ENCODE results near the gene ZMYND15.

DNA sequence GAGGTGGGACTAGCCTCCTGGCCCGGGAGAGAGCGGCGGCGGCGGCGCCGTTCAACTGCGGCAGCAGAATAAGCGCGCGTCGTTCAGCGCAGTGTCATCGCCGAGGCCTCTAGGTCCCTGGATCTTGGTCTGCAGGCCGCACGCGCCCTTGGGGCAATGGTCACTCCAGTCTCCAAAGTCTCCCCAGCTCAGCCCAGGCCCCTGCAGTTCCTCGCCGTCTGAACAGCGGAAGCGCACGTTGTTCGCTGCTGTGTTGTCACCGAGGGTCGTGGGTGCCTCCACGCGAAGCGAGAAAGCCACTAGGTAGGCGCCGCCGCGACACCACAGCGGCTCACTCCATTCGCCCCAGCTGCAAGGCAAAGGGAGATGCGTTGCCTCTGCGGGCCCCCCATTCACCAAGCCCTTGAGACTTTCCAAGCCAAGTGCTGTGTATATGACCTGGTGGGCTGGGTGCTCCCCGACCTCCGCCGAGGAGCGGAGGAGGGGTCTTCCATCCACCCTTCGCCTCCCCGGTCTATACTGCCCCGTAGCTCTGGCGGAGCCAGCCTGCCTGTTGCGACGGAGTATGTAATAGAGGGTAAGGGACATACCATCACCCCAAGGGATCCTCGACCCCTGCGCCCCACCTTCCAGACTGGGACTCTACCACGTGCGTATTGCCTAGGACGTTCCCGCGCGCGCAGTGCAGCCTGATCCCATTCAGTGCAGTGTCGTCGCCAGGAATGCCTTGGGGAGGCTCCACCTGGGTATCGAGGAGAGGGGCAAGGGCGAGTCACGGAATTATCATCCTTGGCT lies 45.9 kb downstream of the ZMYND15 start:
- no peak for TF ChIP-seq REST (IDR thresholded peaks at IDR 0.05)
- no peak for TF ChIP-seq CTCF (IDR thresholded peaks at IDR 0.05; ENCODE audit: low read depth, low read length, missing input control)
- TF ChIP-seq RAD21 (IDR thresholded peaks at IDR 0.05): no peak
- TF ChIP-seq, protein P1, sequence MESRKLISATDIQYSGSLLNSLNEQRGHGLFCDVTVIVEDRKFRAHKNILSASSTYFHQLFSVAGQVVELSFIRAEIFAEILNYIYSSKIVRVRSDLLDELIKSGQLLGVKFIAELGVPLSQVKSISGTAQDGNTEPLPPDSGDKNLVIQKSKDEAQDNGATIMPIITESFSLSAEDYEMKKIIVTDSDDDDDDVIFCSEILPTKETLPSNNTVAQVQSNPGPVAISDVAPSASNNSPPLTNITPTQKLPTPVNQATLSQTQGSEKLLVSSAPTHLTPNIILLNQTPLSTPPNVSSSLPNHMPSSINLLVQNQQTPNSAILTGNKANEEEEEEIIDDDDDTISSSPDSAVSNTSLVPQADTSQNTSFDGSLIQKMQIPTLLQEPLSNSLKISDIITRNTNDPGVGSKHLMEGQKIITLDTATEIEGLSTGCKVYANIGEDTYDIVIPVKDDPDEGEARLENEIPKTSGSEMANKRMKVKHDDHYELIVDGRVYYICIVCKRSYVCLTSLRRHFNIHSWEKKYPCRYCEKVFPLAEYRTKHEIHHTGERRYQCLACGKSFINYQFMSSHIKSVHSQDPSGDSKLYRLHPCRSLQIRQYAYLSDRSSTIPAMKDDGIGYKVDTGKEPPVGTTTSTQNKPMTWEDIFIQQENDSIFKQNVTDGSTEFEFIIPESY (IDR thresholded peaks at IDR 0.05): no peak
- no peak for TF ChIP-seq RXRA (IDR thresholded peaks at IDR 0.05)
- TF ChIP-seq YY1 (IDR thresholded peaks at IDR 0.05): no peak
- no peak for TF ChIP-seq ATF3 (IDR thresholded peaks at IDR 0.05)
